Skeletal muscle tissue (tissue), 4 donors: ENCODE measurements around the gene VWA8. TPM values are rescaled to one million over a fixed set of nuclear protein-coding genes. Genes with fewer than 3 reads are reported as not detected.

Source experiments
- H3K27ac ChIP-seq: one replicate; pipeline ENCODE4 v1.7.0; 2013; ENCODE audit warnings: mild to moderate bottlenecking, low read depth, low read length, inconsistent platforms
- H3K27me3 ChIP-seq, 3 donors: one replicate each; pipeline ENCODE4 v1.7.0; 2013; ENCODE audit warnings: low read length in 3 of 3; ENCODE audit not compliant: control insufficient read depth in 3 of 3, insufficient read depth in 3 of 3
- H3K36me3 ChIP-seq, 3 donors: one replicate each; pipeline ENCODE4 v1.7.0; 2013; ENCODE audit warnings: low read length in 3 of 3; ENCODE audit not compliant: control insufficient read depth in 3 of 3, insufficient read depth in 3 of 3
- H3K4me1 ChIP-seq, 3 donors: one replicate each; pipeline ENCODE4 v1.7.0; 2013; ENCODE audit warnings: low read length in 3 of 3, mild to moderate bottlenecking in 3 of 3; ENCODE audit not compliant: control insufficient read depth in 3 of 3, insufficient read depth in 3 of 3
- H3K4me3 ChIP-seq, 3 donors: one replicate each; pipeline ENCODE4 v1.7.0; 2013; ENCODE audit warnings: low read length in 3 of 3
- H3K9ac ChIP-seq, 3 donors: one replicate each; pipeline ENCODE4 v1.7.0; 2013; ENCODE audit warnings: low read length in 3 of 3, mild to moderate bottlenecking in 3 of 3, moderate library complexity in 2 of 3, low read depth in 1 of 3
- H3K9me3 ChIP-seq, 3 donors: one replicate each; pipeline ENCODE4 v1.7.0; 2013; ENCODE audit warnings: low read length in 3 of 3; ENCODE audit not compliant: control insufficient read depth in 3 of 3
- total RNA-seq: library from RNA; depleted of rRNA; stranded (reverse); fragments of >200 nt; gene quantifications from one replicate; pipeline ENCODE4 v1.2.3, GENCODE V29; 2014
- donor health status: Osteomylitis.

Gene VWA8
- total RNA-seq, 1 donor from 2014 or later, result 49.1 TPM

DNA sequence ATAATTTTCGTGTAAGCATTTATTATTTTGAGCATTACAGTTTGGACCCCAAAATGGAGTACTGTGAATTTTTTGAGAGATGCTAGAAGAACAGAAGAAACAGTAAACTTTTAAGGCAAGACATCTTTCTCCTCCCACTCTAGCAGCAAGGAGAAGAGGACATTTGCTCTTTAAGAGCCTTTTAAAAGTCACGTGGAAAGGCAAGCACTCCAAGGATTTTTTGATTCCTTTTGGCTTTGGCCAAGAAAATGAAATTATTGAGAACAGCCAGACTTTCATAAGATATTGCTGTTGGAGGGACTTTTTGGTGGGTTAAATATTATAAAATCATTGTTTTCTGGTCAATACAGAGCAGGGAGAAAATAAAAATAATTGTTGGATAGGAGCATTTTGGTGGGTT, 393.5 kb downstream of the VWA8 start:
- H3K4me1 ChIP-seq, result peaks cover 0 to 13% (median 5%) of the 10 kb centered on the region in 3 donors
- H3K27ac ChIP-seq, result no peak overlapping the region
- peaks cover 2 to 8% (median 3%) of the 10 kb centered on the region in 3 donors for H3K36me3 ChIP-seq
- H3K9ac ChIP-seq, result no peak overlapping the region
- no peaks in the 10 kb centered on the region for H3K27me3 ChIP-seq
- H3K4me3 ChIP-seq, result no peak overlapping the region
- H3K9me3 ChIP-seq, result no peaks in the 10 kb centered on the region

DNA sequence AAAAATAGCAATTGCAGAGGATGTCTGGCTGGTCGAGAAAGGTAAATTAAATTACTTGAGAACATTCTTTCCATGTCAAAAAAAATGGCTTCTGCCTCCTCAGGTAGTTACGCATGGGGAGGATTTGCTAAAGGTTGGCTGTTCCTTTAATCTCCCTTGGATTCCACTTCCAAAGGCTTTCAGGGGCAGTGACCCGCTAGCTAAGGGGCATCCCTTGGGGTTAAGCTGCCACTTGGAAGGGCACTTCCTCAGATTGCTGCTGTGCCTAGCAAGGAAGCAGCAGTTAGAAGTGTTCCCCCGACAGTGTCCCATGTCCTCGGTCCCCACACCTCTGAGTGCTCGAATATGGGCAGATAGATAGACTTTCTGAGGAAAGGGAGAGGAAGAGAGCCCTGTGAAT, 395.1 kb downstream of the VWA8 start:
- Histone ChIP-seq H3K4me3 (no peak overlapping the region), H3K9ac (no peak overlapping the region), H3K9me3 (no peaks in the 10 kb centered on the region), H3K27ac (no peak overlapping the region), H3K27me3 (no peaks in the 10 kb centered on the region), H3K36me3 (peaks cover 2 to 8% (median 3%) of the 10 kb centered on the region in 3 donors), H3K4me1 (peaks cover 5 to 21% (median 6%) of the 10 kb centered on the region in 3 donors)

DNA sequence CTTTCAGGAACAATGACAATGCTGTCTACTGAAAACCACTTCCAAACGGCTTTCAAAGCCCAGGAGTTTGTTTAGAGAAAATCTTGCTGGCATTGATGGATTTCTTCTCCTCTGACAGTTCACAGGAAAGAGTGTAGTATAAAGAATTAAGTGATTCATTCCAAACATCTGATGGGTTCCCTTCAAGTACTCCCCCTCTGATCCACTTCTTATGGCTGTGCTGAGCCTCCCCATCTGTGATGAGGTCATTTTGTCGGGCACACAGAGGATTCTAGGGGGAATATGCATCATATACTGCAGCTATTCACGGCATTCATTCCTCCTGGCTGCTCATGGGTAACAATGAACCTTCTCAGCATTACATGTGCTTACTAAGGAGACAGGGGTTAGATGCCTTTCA, 395.7 kb downstream of the VWA8 start:
- Histone ChIP-seq H3K9me3 (no peaks in the 10 kb centered on the region), H3K4me1 (peaks cover 5 to 21% (median 6%) of the 10 kb centered on the region in 3 donors), H3K9ac (no peak overlapping the region), H3K4me3 (no peak overlapping the region), H3K27me3 (no peaks in the 10 kb centered on the region), H3K27ac (no peak overlapping the region), H3K36me3 (peaks cover 2 to 8% (median 3%) of the 10 kb centered on the region in 3 donors)

DNA sequence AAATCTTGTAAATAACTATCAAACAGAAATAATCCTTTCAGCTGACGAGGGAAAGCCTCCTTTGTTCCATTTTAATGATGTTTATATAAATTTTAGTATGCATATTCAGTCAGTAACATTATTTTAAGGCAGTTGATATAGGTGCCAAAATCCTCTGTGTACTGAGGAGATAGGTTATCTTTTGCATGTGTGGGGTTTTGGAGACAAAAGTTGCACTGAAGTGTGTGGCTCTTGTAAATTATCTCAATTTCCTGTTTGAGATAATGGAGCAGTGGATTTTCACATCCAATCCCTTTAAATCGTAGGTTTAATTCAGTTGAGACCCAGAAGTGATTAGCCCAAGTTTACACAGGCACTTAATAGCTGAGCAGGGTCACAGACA, 396.9 kb downstream of the VWA8 start:
- Histone ChIP-seq H3K4me1 (peaks cover 5 to 17% (median 6%) of the 10 kb centered on the region in 3 donors), H3K9me3 (no peaks in the 10 kb centered on the region), H3K27me3 (no peaks in the 10 kb centered on the region), H3K4me3 (no peak overlapping the region), H3K9ac (no peak overlapping the region), H3K36me3 (peaks cover 2 to 8% (median 3%) of the 10 kb centered on the region in 3 donors), H3K27ac (no peak overlapping the region)

DNA sequence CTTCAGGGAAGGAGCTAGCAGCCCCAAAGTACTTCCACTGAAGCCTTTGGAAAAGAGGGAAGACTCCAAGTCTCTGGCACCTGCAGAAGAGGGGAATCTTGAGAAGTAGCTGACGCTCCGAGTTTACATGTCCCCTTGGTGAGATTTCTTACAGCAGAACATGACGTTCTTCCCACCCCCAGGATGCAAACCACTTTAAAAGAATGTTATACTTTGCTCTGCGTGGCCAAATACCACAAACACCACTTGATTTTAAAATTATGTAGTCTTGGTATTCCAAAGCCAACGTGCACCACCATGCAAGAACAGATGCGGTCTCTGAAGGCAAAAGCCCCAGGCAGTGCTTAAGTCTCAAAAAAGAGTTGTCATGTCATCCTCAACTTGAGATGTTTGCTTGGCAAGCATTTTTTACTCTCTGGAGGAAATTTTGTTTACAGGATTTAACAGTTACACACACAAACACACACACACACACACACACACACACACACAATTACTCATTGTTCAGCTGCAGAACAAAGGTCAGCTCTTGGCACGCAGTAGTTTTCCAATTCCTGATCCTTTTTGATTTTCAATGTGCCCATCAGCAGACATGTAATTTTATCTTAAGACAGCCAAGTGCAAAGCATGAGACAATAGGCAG, 397.4 kb downstream of the VWA8 start:
- Histone ChIP-seq H3K9ac (no peak overlapping the region), H3K27me3 (no peaks in the 10 kb centered on the region), H3K27ac (no peak overlapping the region), H3K4me1 (peaks cover 5 to 15% (median 6%) of the 10 kb centered on the region in 3 donors), H3K9me3 (no peaks in the 10 kb centered on the region), H3K36me3 (peaks cover 2 to 8% (median 3%) of the 10 kb centered on the region in 3 donors), H3K4me3 (no peak overlapping the region)

DNA sequence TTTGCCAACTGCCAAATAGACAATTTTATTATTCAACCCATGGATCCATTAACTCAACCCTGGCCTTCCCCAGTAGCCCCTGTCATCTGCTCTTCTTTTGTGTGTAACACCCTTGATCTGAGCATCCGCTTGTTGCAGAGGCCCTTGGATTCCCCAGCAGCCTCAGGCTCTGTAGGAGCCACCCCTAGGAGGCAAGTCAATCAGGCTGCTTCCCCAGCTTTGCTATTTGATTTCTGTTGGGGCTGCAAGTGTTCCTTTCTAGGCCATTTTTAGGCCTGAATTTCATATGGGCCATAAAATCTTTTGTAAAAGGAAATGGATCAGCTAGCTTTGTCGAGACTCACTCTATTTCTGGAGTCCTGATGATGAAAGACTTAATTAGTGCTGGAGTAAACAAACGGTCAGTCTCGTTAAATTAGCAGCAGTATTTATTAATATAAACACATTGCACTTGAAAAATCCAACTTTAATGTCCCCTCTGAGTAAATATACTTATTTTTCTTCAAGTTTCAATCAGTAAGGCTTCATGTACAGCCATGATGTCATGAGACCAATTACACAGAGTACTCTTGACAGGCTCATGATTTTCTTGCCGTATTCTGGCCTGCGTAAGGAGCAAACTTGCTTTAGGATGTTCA, 398.2 kb downstream of the VWA8 start:
- H3K27me3 ChIP-seq, result no peaks in the 10 kb centered on the region
- H3K36me3 ChIP-seq, result peaks cover 2 to 3% (median 3%) of the 10 kb centered on the region in 3 donors
- no peak overlapping the region for H3K9ac ChIP-seq
- H3K9me3 ChIP-seq, result no peaks in the 10 kb centered on the region
- H3K4me3 ChIP-seq, result no peak overlapping the region
- H3K27ac ChIP-seq, result no peak overlapping the region
- peaks cover 5 to 15% (median 6%) of the 10 kb centered on the region in 3 donors for H3K4me1 ChIP-seq

DNA sequence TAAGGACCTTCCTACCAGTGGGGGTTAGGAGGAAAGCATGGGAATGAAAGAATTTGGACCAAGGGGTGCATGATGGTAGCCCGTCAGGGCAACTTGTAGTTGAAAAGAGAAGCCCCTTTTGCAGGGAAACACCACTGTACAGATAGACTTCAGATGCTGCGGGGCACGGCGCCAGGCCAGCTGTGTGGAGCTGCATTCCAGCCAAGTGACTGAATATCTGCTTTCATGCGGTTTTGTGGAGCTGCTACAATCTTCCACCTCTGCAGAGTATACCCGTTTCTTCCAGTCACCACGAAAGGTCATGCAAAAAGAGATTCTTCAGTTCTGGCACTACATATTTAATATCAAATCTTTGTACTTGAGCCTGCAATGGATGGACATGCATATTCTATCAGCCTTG, 398.8 kb downstream of the VWA8 start:
- Histone ChIP-seq H3K4me3 (no peak overlapping the region), H3K27ac (no peak overlapping the region)

DNA sequence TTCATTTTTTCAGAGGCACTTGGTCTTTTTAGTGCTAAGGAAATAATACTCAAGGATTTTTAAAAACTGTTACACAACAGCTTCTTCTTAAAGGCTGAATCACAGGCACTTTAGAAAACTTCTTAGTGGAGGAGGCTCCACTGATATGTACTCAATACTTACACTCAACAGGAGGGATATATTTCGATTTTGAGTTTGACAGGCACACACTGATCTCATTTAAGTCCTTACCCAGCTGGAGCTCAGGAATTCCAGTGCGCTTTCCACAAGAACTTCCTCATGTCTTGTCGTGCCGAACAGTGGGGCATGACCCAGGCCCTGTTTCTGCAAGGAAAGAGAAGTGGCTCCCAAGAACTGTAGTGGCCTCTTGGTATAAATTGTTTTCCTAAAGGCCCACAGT, 399.7 kb downstream of the VWA8 start:
- Histone ChIP-seq H3K4me1 (peaks cover 5 to 15% (median 6%) of the 10 kb centered on the region in 3 donors), H3K9me3 (no peaks in the 10 kb centered on the region), H3K9ac (no peak overlapping the region), H3K4me3 (no peak overlapping the region), H3K36me3 (peaks cover 0 to 2% (median 0%) of the 10 kb centered on the region in 3 donors), H3K27ac (no peak overlapping the region), H3K27me3 (no peaks in the 10 kb centered on the region)

More for the DNA sequence above, 398.8 kb downstream of the VWA8 start:
- Histone ChIP-seq H3K4me1 (peaks cover 5 to 15% (median 6%) of the 10 kb centered on the region in 3 donors), H3K36me3 (peaks cover 0 to 2% (median 0%) of the 10 kb centered on the region in 3 donors), H3K9me3 (no peaks in the 10 kb centered on the region), H3K9ac (no peak overlapping the region), H3K27me3 (no peaks in the 10 kb centered on the region)

DNA sequence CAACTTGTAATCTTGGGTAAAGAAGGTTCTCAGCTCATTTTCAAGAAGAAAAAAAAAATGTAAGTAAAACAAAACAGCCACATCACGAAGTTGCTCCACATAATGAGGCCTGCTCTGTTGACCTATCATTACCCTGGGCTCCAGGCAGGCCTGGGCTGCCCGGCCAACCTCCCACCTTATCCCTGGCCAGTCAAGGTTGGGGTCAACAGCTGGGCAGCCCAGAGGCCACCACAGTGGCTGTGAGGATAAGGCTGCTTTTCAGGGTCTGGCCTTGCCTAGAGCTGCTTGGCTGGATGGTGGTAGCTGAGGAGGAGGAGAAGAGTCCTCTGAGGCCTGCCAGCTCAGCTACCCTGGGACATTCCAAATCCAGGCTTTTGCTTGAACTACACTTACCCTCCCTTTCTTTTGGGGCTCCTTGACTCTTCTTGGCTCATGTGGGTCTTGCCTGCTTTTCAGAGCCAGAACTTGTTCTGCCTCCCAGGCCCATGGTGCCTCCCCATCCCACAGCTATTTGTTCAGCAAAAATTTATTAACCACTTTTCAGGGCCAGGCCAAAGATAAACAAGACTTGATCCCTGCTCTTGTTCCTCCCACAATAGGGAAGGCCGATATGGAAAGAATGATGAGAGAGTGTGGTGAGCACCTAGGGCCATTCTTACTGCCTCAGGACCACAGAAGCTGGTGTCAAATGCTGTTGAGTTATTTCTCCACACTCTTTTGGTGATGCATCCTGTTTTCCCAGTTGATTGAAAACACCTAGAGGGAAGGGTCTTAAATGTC, 401.9 kb downstream of the VWA8 start:
- H3K4me1 ChIP-seq, result peaks cover 5 to 15% (median 6%) of the 10 kb centered on the region in 3 donors
- H3K4me3 ChIP-seq, result no peak overlapping the region
- H3K9ac ChIP-seq, result no peak overlapping the region
- peaks cover 0 to 5% (median 0%) of the 10 kb centered on the region in 3 donors for H3K27me3 ChIP-seq
- H3K9me3 ChIP-seq, result no peaks in the 10 kb centered on the region
- no peak overlapping the region for H3K27ac ChIP-seq
- H3K36me3 ChIP-seq, result no peaks in the 10 kb centered on the region

DNA sequence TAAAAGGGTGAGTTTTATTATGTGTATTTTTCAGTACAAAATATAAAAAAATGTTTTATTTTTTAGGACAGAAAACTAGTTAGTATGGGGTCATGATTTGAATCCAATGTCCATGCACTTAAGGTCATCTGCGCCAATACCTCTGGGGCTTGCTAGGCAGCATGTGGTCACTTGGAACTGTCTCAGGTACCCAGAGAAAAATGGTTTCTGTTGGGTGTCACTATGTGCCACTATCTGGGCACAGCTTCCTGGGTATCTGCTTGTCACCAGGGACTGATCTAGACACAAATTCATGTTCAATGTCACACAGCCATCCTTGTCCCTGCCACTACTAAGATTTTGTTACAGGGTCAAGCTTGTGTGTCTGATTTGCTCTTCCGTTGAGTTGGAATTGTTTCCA, 403.2 kb downstream of the VWA8 start:
- Histone ChIP-seq H3K27me3 (peaks cover 0 to 5% (median 0%) of the 10 kb centered on the region in 3 donors), H3K36me3 (no peaks in the 10 kb centered on the region), H3K4me3 (no peak overlapping the region), H3K27ac (no peak overlapping the region), H3K9ac (no peak overlapping the region), H3K9me3 (no peaks in the 10 kb centered on the region), H3K4me1 (peaks cover 0 to 11% (median 6%) of the 10 kb centered on the region in 3 donors)
